Effector memory CD4-positive, alpha-beta T cell (primary cell): ENCODE measurements around the gene SS18L1.
A peak's percentile ranks its signal among the peaks of the same experiment; 100 is the strongest.

Experiments used
- DNase-seq, 3 donors: peaks; one replicate each; pipeline ENCODE4 v3.0.0-alpha.2; 2020
- H3K27ac ChIP-seq: 2 replicates; pipeline ENCODE4 v1.7.0; 2013; ENCODE audit warnings: mild to moderate bottlenecking, low read length, moderate library complexity; ENCODE audit not compliant: insufficient read depth, poor library complexity, severe bottlenecking
- H3K27me3 ChIP-seq: replicated peaks from 2 replicates; pipeline ENCODE4 v1.7.0; 2013; ENCODE audit warnings: mild to moderate bottlenecking, low read length; ENCODE audit not compliant: insufficient read depth, control insufficient read depth, poor library complexity, severe bottlenecking
- H3K36me3 ChIP-seq: 2 replicates; pipeline ENCODE4 v1.7.0; 2013; ENCODE audit warnings: mild to moderate bottlenecking, low read length, moderate library complexity; ENCODE audit not compliant: control insufficient read depth, insufficient read depth
- H3K4me1 ChIP-seq: 2 replicates; pipeline ENCODE4 v1.7.0; 2013; ENCODE audit warnings: low read length, mild to moderate bottlenecking; ENCODE audit not compliant: control insufficient read depth, insufficient read depth, poor library complexity, severe bottlenecking
- H3K4me3 ChIP-seq: 2 replicates; pipeline ENCODE4 v1.7.0; 2013; ENCODE audit warnings: low read length, low read depth, mild to moderate bottlenecking; ENCODE audit not compliant: insufficient read depth, poor library complexity, severe bottlenecking
- H3K9me3 ChIP-seq: 2 replicates; pipeline ENCODE4 v1.7.0; 2013; ENCODE audit warnings: mild to moderate bottlenecking, low read length, moderate library complexity; ENCODE audit not compliant: control insufficient read depth

SS18L1 gene

GRCh38 chr20:62137478-62138203 lies 5.9 kb upstream of the SS18L1 start:
- no peak for DNase-seq
- Histone ChIP-seq H3K9me3 (no peaks in the 10 kb centered on the region), H3K27ac (no peak overlapping the region), H3K4me1 (peaks cover 15% of the 10 kb centered on the region), H3K36me3 (peaks cover 74% of the 10 kb centered on the region), H3K4me3 (no peak overlapping the region), H3K27me3 (no peaks in the 10 kb centered on the region)

GRCh38 chr20:62138204-62138543 lies 5.4 kb upstream of the SS18L1 start:
- DNase-seq: no peak
- H3K27ac ChIP-seq: no peak overlapping the region
- H3K36me3 ChIP-seq: peaks cover 69% of the 10 kb centered on the region
- no peaks in the 10 kb centered on the region for H3K27me3 ChIP-seq
- H3K4me1 ChIP-seq: peaks cover 15% of the 10 kb centered on the region
- H3K4me3 ChIP-seq: no peak overlapping the region
- no peaks in the 10 kb centered on the region for H3K9me3 ChIP-seq

GRCh38 chr20:62138912-62139311 lies 4.7 kb upstream of the SS18L1 start:
- H3K36me3 ChIP-seq: peaks cover 62% of the 10 kb centered on the region
- no peak for DNase-seq
- no peaks in the 10 kb centered on the region for H3K27me3 ChIP-seq
- no peak overlapping the region for H3K4me3 ChIP-seq
- no peak overlapping the region for H3K27ac ChIP-seq
- H3K9me3 ChIP-seq: no peaks in the 10 kb centered on the region
- H3K4me1 ChIP-seq: peaks cover 15% of the 10 kb centered on the region

- H3K27me3 ChIP-seq: no peaks in the 10 kb centered on the region
- DNase-seq: no peak
- H3K27ac ChIP-seq: peak overlapping the region; percentile 9
- H3K9me3 ChIP-seq: no peaks in the 10 kb centered on the region
- peaks cover 57% of the 10 kb centered on the region for H3K36me3 ChIP-seq
- no peak overlapping the region for H3K4me3 ChIP-seq
- peaks cover 17% of the 10 kb centered on the region for H3K4me1 ChIP-seq
These were observed 3.9 kb upstream of the SS18L1 start for GRCh38 chr20:62139636-62140035.

GRCh38 chr20:62141043-62141396 lies 2.5 kb upstream of the SS18L1 start:
- Histone ChIP-seq H3K4me1 (peaks cover 19% of the 10 kb centered on the region), H3K9me3 (no peaks in the 10 kb centered on the region), H3K4me3 (peak overlapping the region; percentile 52), H3K27ac (peak overlapping the region; percentile 72), H3K27me3 (no peaks in the 10 kb centered on the region), H3K36me3 (peaks cover 43% of the 10 kb centered on the region)
- DNase-seq: no peak

GRCh38 chr20:62141397-62142251 lies 1.9 kb upstream of the SS18L1 start:
- Histone ChIP-seq H3K36me3 (peaks cover 37% of the 10 kb centered on the region), H3K9me3 (no peaks in the 10 kb centered on the region), H3K4me1 (peaks cover 19% of the 10 kb centered on the region), H3K4me3 (peak overlapping the region; percentile 52), H3K27ac (peak overlapping the region; percentile 72), H3K27me3 (no peaks in the 10 kb centered on the region)
- DNase-seq: peak in 1 of 3 donors; percentile 9

- no peak for DNase-seq
- no peaks in the 10 kb centered on the region for H3K9me3 ChIP-seq
- peaks cover 29% of the 10 kb centered on the region for H3K36me3 ChIP-seq
- H3K4me3 ChIP-seq: peak overlapping the region; percentile 52
- H3K27ac ChIP-seq: peak overlapping the region; percentile 72
- H3K27me3 ChIP-seq: no peaks in the 10 kb centered on the region
- H3K4me1 ChIP-seq: peaks cover 19% of the 10 kb centered on the region
These were observed 1.1 kb upstream of the SS18L1 start for GRCh38 chr20:62142252-62143080.

- H3K27me3 ChIP-seq: no peaks in the 10 kb centered on the region
- peaks cover 12% of the 10 kb centered on the region for H3K36me3 ChIP-seq
- H3K27ac ChIP-seq: peak overlapping the region; percentile 12
- H3K4me1 ChIP-seq: peaks cover 19% of the 10 kb centered on the region
- no peaks in the 10 kb centered on the region for H3K9me3 ChIP-seq
- peak overlapping the region; percentile 72 for H3K4me3 ChIP-seq
- peak in 2 of 3 donors; percentile 9 to 21 for DNase-seq
These were observed 622 bp downstream of the SS18L1 start for GRCh38 chr20:62143957-62144825.

- H3K4me3 ChIP-seq: no peak overlapping the region
- H3K4me1 ChIP-seq: peaks cover 18% of the 10 kb centered on the region
- H3K9me3 ChIP-seq: no peaks in the 10 kb centered on the region
- DNase-seq: no peak
- no peaks in the 10 kb centered on the region for H3K27me3 ChIP-seq
- no peak overlapping the region for H3K27ac ChIP-seq
- no peaks in the 10 kb centered on the region for H3K36me3 ChIP-seq
These were observed 2.1 kb downstream of the SS18L1 start for GRCh38 chr20:62145688-62146018.
